Neural progenitor cell (in vitro differentiated cells): ENCODE measurements around the gene SLX1A. TPM values are rescaled to one million over a fixed set of nuclear protein-coding genes. Genes with fewer than 3 reads are reported as not detected.
"Not testable (repeated sequence)": the region's sequence is repeated elsewhere in the genome, so short reads cannot be mapped to it uniquely, and the experiment has no call there.

Experiments
- DNase-seq: peaks from one replicate; pipeline ENCODE4 v3.0.0-alpha.2; 2016; ENCODE audit warnings: low spot score
- H2AFZ ChIP-seq: fragments of 200-600 bp; sonication (generic); replicated peaks from 2 replicates; pipeline ENCODE4 v1.6.1; 2016; ENCODE audit warnings: antibody characterized with exemption
- H3F3A ChIP-seq: fragments of 200-600 bp; sonication (generic); 2 replicates; pipeline ENCODE4 v1.6.1; 2016; ENCODE audit warnings: antibody characterized with exemption, low read depth
- H3K27ac ChIP-seq: fragments of 200-600 bp; sonication (generic); 2 replicates; pipeline ENCODE4 v1.5.1; 2016; ENCODE audit warnings: mild to moderate bottlenecking
- H3K27me3 ChIP-seq: fragments of 200-600 bp; sonication (generic); 2 replicates; pipeline ENCODE4 v1.6.1; 2016; ENCODE audit warnings: mild to moderate bottlenecking, moderate library complexity
- H3K36me3 ChIP-seq: fragments of 200-600 bp; sonication (generic); 2 replicates; pipeline ENCODE4 v1.5.1; 2016
- H3K4me1 ChIP-seq: fragments of 200-600 bp; sonication (generic); 2 replicates; pipeline ENCODE4 v1.6.1; 2016; ENCODE audit warnings: mixed run types
- H3K4me2 ChIP-seq: fragments of 200-600 bp; sonication (generic); 2 replicates; pipeline ENCODE4 v1.6.1; 2016
- H3K4me3 ChIP-seq: fragments of 200-600 bp; sonication (generic); 2 replicates; pipeline ENCODE4 v1.5.1; 2016
- H3K79me2 ChIP-seq: fragments of 200-600 bp; sonication (generic); 2 replicates; pipeline ENCODE4 v1.6.1; 2016; ENCODE audit warnings: low read depth
- H3K9ac ChIP-seq: fragments of 200-600 bp; sonication (generic); 2 replicates; pipeline ENCODE4 v1.6.1; 2016
- H3K9me3 ChIP-seq: fragments of 200-600 bp; sonication (generic); 2 replicates; pipeline ENCODE4 v1.5.1; 2016; ENCODE audit warnings: low read depth
- H4K20me1 ChIP-seq: fragments of 200-600 bp; sonication (generic); 2 replicates; pipeline ENCODE4 v1.6.1; 2016; ENCODE audit warnings: low read depth
- H3K27ac Mint-ChIP-seq: 3 replicates; pipeline ENCODE4 v1.8.0; 2021; ENCODE audit warnings: mixed read lengths
- H3K27me3 Mint-ChIP-seq: 2 replicates; pipeline ENCODE4 v1.8.0; 2022; ENCODE audit warnings: low read depth, mild to moderate bottlenecking, inconsistent platforms, moderate library complexity, mixed read lengths; ENCODE audit not compliant: insufficient read depth
- H3K36me3 Mint-ChIP-seq: 3 replicates; pipeline ENCODE4 v1.8.0; 2021; ENCODE audit warnings: mixed read lengths
- H3K4me1 Mint-ChIP-seq: 3 replicates; pipeline ENCODE4 v1.8.0; 2021; ENCODE audit warnings: mixed read lengths
- H3K4me3 Mint-ChIP-seq: 3 replicates; pipeline ENCODE4 v1.8.0; 2021; ENCODE audit warnings: mild to moderate bottlenecking, moderate library complexity, mixed read lengths
- H3K9me3 Mint-ChIP-seq: 3 replicates; pipeline ENCODE4 v1.8.0; 2020; ENCODE audit warnings: mixed read lengths
- EZH2 ChIP-seq: fragments of 200-600 bp; sonication (generic); IDR thresholded peaks from 2 replicates; pipeline ENCODE4 v1.6.1; 2017; ENCODE audit warnings: antibody characterized with exemption, mild to moderate bottlenecking, moderate library complexity
- EZH2phosphoT487 ChIP-seq: fragments of 200-600 bp; sonication (generic); IDR thresholded peaks from 2 replicates; pipeline ENCODE4 v1.6.1; 2017; ENCODE audit warnings: antibody characterized with exemption
- total RNA-seq: library from RNA; depleted of rRNA; stranded (reverse); fragments of >200 nt; gene quantifications from 2 replicates; pipeline ENCODE4 v1.2.3, GENCODE V29; 2015; ENCODE audit warnings: low replicate concordance
- TF ChIP-seq, protein P1 (sequence below): fragments of 200-600 bp; sonication (generic); IDR thresholded peaks from 2 replicates; pipeline ENCODE4 v1.5.1; 2017; ENCODE audit warnings: antibody characterized with exemption, mild to moderate bottlenecking

Gene SLX1A
- total RNA-seq, 1 donor from 2014 or later, result 10.4 TPM

DNA sequence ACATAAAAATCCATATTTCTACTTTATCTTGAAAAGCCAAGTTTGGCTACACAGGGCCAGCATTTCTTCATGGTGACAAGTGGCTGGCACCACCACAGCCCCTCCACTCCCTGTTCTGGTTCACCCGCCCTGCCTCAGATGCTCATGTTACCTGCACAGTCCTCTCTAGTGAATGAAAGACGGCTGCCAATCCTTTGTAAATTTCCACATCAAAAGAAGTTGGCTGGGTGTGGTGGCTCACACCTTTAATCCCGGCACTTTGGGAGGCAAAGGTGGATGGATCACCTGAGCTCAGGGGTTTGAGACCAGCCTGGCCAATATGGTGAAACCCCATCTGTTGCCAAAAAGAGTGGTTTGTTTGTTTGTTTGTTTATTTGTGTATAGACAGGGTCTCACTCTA is 30.1 kb upstream of the SLX1A start:
- H2AFZ ChIP-seq, result no peak overlapping the region
- H3K9me3 ChIP-seq, result no peaks in the 10 kb centered on the region
- H3K36me3 ChIP-seq, result no peaks in the 10 kb centered on the region
- TF ChIP-seq, protein P1, sequence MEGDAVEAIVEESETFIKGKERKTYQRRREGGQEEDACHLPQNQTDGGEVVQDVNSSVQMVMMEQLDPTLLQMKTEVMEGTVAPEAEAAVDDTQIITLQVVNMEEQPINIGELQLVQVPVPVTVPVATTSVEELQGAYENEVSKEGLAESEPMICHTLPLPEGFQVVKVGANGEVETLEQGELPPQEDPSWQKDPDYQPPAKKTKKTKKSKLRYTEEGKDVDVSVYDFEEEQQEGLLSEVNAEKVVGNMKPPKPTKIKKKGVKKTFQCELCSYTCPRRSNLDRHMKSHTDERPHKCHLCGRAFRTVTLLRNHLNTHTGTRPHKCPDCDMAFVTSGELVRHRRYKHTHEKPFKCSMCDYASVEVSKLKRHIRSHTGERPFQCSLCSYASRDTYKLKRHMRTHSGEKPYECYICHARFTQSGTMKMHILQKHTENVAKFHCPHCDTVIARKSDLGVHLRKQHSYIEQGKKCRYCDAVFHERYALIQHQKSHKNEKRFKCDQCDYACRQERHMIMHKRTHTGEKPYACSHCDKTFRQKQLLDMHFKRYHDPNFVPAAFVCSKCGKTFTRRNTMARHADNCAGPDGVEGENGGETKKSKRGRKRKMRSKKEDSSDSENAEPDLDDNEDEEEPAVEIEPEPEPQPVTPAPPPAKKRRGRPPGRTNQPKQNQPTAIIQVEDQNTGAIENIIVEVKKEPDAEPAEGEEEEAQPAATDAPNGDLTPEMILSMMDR, result no peak
- TF ChIP-seq EZH2phosphoT487, result no peak
- TF ChIP-seq EZH2, result no peak
- H3K36me3 Mint-ChIP-seq, result no peaks in the 10 kb centered on the region
- H3K79me2 ChIP-seq, result no peaks in the 10 kb centered on the region
- peaks cover 5% of the 10 kb centered on the region for H3K9me3 Mint-ChIP-seq
- H4K20me1 ChIP-seq, result no peaks in the 10 kb centered on the region
- H3F3A ChIP-seq, result no peaks in the 10 kb centered on the region
- H3K27me3 ChIP-seq, result no peaks in the 10 kb centered on the region
- no peak overlapping the region for H3K4me3 ChIP-seq
- no peak overlapping the region for H3K9ac ChIP-seq
- H3K27ac Mint-ChIP-seq, result no peak overlapping the region
- no peaks in the 10 kb centered on the region for H3K4me1 ChIP-seq
- H3K27me3 Mint-ChIP-seq, result peaks cover 4% of the 10 kb centered on the region
- H3K4me3 Mint-ChIP-seq, result no peak overlapping the region
- peaks cover 2% of the 10 kb centered on the region for H3K4me1 Mint-ChIP-seq
- H3K4me2 ChIP-seq, result no peak overlapping the region
- DNase-seq, result no peak
- H3K27ac ChIP-seq, result no peak overlapping the region

DNA sequence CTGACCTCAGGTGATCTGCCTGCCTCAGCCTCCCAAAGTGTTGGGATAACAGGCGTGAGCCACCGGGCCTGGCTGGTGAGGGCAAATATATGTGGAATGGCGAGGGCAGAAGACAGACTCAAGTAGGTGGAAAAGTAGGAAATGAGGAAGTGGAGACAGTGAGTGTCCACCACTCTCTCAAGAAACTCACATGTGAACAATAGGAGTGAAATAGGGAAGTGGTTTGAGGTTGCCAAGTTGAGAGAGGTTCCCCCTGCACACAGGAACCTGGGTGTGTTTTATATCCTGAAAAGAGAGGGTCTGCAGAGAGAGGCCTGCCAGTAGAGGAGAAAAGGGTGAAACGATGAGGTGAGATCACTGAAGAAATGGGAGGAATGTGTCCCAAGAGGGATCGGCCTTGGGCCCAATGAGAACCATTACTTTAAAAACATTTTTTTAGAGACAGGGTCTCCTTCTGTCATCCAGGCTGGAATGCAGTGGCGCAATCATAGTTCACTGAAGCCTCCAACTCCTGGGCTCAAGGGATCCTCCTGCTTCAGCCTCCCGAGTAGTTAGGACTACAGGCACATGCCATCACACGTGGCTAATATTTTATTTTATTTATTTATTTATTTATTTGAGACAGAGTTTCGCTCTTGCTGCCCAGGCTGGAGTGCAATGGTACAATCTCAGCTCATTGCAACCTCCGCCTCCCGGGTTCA is 27.3 kb upstream of the SLX1A start:
- TF ChIP-seq EZH2 (no peak), EZH2phosphoT487 (no peak)
- TF ChIP-seq, protein P1, result no peak
- Histone ChIP-seq H3K27ac (no peak overlapping the region), H3K4me1 (no peaks in the 10 kb centered on the region), H3K36me3 (no peaks in the 10 kb centered on the region), H4K20me1 (no peaks in the 10 kb centered on the region), H3K4me3 (no peak overlapping the region), H3K79me2 (no peaks in the 10 kb centered on the region), H2AFZ (no peak overlapping the region), H3K9me3 (no peaks in the 10 kb centered on the region), H3K4me2 (no peak overlapping the region), H3F3A (peaks cover 3% of the 10 kb centered on the region), H3K27me3 (no peaks in the 10 kb centered on the region), H3K9ac (no peak overlapping the region)
- H3K9me3 Mint-ChIP-seq, result peaks cover 4% of the 10 kb centered on the region
- H3K4me3 Mint-ChIP-seq, result no peak overlapping the region
- no peak overlapping the region for H3K27ac Mint-ChIP-seq
- DNase-seq, result no peak
- H3K4me1 Mint-ChIP-seq, result peaks cover 2% of the 10 kb centered on the region
- H3K27me3 Mint-ChIP-seq, result peaks cover 4% of the 10 kb centered on the region
- no peaks in the 10 kb centered on the region for H3K36me3 Mint-ChIP-seq

DNA sequence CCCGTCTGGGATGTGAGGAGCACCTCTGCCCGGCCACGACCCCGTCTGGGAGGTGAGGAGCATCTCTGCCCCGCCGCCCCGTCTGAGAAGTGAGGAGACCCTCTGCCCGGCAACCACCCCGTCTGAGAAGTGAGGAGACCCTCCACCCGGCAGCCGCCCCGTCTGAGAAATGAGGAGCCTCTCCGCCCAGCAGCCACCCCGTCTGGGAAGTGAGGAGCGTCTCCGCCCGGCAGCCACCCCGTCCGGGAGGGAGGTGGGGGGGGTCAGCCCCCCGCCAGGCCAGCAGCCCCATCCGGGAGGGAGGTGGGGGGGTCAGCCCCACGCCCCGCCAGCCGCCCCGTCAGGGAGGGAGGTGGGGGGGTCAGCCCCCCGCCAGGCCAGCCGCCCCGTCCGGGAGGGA is 24.9 kb upstream of the SLX1A start:
- not testable (repeated sequence) for H3K4me3 Mint-ChIP-seq, H3K4me2 ChIP-seq, H4K20me1 ChIP-seq, H3K9me3 ChIP-seq, H3K36me3 ChIP-seq, H2AFZ ChIP-seq, H3F3A ChIP-seq, H3K27ac Mint-ChIP-seq, H3K4me1 ChIP-seq, H3K9me3 Mint-ChIP-seq, H3K9ac ChIP-seq, H3K79me2 ChIP-seq, H3K36me3 Mint-ChIP-seq, H3K27ac ChIP-seq, DNase-seq, H3K27me3 ChIP-seq, H3K27me3 Mint-ChIP-seq, H3K4me1 Mint-ChIP-seq, H3K4me3 ChIP-seq

DNA sequence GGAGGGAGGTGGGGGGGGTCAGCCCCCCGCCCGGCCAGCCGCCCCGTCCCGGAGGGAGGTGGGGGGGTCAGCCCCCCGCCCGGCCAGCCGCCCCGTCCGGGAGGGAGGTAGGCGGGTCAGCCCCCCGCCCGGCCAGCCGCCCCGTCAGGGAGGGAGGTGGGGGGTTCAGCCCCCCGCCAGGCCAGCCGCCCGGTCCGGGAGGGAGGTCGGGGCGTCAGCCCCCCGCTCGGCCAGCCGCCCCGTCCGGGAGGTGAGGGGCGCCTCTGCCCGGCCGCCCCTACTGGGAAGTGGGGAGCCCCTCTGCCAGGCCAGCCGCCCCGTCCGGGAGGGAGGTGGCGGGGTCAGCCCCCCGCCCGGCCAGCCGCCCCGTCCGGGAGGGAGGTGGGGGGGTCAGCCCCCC is 24.3 kb upstream of the SLX1A start:
- H3K27me3 ChIP-seq, H3K27ac ChIP-seq: not testable (repeated sequence)

DNA sequence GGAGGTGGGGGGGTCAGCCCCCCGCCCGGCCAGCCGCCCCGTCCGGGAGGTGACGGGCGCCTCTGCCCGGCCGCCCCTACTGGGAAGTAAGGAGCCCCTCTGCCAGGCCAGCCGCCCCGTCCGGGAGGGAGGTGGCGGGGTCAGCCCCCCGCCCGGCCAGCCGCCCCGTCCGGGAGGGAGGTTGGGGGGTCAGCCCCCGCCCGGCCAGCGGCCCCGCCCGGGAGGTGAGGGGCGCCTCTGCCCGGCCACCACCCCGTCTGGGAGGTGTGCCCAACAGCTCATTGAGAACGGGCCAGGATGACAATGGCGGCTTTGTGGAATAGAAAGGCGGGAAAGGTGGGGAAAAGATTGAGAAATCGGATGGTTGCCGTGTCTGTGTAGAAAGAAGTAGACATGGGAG is 23.5 kb upstream of the SLX1A start:
- H3K27me3 Mint-ChIP-seq, result not testable (repeated sequence)

More for the DNA sequence above, 24.3 kb upstream of the SLX1A start:
- H3K27ac Mint-ChIP-seq, H4K20me1 ChIP-seq, H3K4me3 ChIP-seq, DNase-seq, H3K4me3 Mint-ChIP-seq, H3K36me3 ChIP-seq, H3K4me1 Mint-ChIP-seq, H2AFZ ChIP-seq, H3K4me2 ChIP-seq, H3K36me3 Mint-ChIP-seq, H3K9me3 Mint-ChIP-seq, H3F3A ChIP-seq, H3K9me3 ChIP-seq, H3K27me3 Mint-ChIP-seq, H3K9ac ChIP-seq, H3K4me1 ChIP-seq, H3K79me2 ChIP-seq: not testable (repeated sequence)

More for the DNA sequence above, 23.5 kb upstream of the SLX1A start:
- H3K27me3 ChIP-seq, H3K4me1 ChIP-seq, H3F3A ChIP-seq, H3K36me3 Mint-ChIP-seq, H3K9ac ChIP-seq, H4K20me1 ChIP-seq, H3K9me3 Mint-ChIP-seq, H3K27ac ChIP-seq, H3K4me3 Mint-ChIP-seq, H3K4me3 ChIP-seq, H3K4me1 Mint-ChIP-seq, H3K79me2 ChIP-seq, H3K9me3 ChIP-seq, DNase-seq, H3K27ac Mint-ChIP-seq, H3K36me3 ChIP-seq, H2AFZ ChIP-seq, H3K4me2 ChIP-seq: not testable (repeated sequence)
